NAMALWA (cell line): Measurements from ENCODE around the gene MRGPRX3.
"Not testable (repeated sequence)": the region's sequence is repeated elsewhere in the genome, so short reads cannot be mapped to it uniquely, and the experiment has no call there.

Source experiments
- DNase-seq: peaks from one replicate; pipeline ENCODE4 v3.0.0-alpha.2; 2015; ENCODE audit warnings: low spot score

The MRGPRX3 gene

DNA sequence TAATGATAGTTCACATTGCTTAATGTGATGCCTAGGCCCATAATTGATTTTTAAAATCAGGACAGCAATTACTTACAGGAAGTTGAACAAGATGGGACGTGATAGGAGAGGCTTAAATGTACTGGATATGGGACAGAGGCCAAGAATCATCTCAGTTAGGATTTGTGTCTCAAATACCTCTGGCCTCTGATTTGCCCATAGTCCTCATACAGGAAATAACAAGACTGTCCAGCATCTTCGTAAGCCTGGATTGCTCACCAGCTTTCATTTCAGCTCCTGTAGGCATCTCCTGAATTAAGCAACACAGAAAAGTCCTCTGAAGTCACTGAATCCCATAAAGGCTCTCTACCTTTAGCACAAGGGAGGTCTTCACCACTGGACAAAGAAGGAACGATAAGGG, at the start of gene MRGPRX3:
Gene MRGPRX3, plus strand, starts transcription at position 231 of the 400 bp plus-strand sequence. CDS start 4,632 bp downstream, outside the sequence.
- no peak for DNase-seq

DNA sequence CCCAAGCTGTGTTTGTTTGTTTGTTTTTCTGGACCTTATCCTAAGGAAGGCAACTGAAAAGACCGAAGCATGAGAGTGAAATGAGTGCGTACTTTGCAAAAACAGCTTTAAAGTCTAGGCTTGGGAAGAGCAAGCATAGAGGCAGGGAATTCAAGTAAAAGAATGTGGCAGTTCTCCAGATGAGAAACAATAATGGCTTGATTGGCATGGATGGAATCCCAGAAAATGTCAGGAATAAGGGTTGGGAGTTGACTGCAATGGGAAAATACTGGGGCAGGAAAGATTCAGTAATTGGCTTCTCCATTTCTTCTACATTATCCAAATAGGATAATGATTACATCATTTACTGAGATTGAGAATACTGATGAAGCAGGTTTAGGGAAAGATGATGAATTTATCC, 44.0 kb upstream of the MRGPRX3 start:
- no peak for DNase-seq

DNA sequence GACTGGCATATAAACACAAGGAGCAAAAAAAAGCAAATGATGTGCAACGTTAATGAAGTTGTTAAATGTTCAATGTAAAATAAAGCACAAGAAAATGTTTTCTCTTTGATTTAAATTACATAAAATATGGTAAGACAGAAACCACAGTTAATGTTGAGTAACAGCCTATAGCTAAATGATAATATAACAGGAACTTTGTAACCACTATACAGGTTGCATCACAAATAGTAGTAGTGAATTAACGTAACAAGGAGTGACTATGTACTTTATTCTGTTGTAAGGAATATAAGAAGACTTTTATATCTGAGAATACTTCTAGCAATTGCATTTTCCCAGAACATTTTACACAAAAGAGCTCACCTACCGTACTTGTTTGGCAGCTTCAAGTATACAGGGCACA, 43.4 kb upstream of the MRGPRX3 start:
- DNase-seq = no peak

DNA sequence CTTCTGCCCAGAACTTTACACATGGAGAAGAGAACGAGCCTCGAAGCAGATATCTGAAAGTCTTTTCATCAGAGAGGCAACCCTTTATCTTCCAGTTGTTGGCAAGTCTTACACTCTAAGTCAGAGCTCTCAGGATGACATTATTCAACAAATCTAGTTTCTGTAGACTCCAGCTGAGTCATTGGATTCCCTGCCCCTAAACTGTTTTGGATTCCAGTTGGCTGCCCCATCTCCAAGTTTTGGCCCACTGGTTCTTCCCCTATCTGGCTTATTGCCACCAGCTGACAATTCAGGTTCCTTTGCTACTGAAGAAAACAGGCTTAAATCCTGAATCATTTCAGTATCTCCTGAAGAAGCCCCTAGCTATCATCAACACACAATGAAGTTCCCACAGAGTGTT, 40.6 kb upstream of the MRGPRX3 start:
- DNase-seq = no peak

DNA sequence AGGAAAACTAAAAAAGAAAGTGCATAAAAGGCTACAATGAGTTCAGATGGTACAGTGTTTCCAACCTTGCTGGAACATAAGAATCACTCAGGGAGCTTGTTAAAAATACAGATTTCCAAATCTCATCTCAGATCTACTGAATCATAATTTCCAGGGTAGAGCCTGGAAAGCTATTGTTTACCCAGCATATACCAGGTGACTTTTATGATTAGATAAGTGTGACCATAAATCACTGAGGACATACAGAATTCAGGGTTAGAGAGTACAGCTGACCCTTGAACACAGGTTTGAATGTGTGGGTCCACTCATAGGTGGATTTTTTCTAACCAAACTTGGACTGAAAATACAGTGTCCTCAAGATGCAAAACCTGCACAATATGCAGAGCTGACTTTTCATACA, 38.4 kb upstream of the MRGPRX3 start:
- no peak for DNase-seq

DNA sequence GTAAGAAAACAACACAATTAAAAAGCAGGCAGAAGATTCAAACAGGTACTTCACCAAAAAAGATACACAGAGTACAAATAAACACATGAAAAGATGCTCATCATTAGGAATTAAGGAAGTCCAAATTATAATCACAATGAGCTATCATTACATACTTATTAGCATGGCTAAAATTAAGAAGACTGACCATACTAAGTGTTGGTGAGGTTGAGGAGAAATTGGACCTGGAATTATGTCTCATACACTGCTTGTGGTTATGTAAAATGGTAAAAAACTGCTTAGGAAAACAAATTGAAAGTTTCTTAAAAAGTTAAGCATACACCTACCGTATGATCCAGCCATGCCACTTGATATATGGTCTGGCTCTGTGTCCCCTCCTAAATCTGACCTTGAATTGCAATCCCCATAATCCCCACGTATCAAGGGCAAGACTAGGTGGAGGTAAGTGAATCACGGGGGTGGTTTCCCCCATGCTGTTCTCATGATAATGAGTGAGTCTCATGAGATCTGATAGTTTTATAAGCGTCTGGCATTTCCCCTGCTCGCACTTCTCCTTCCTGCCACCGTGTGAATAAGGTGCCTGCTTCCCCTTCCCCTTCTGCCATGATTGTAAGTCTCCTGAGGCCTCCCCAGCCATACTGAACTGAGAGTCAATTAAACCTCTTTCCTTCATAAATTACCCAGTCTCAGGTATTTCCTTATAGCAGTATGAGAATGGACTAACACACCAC, 31.3 kb upstream of the MRGPRX3 start:
- DNase-seq = peak; percentile 26

DNA sequence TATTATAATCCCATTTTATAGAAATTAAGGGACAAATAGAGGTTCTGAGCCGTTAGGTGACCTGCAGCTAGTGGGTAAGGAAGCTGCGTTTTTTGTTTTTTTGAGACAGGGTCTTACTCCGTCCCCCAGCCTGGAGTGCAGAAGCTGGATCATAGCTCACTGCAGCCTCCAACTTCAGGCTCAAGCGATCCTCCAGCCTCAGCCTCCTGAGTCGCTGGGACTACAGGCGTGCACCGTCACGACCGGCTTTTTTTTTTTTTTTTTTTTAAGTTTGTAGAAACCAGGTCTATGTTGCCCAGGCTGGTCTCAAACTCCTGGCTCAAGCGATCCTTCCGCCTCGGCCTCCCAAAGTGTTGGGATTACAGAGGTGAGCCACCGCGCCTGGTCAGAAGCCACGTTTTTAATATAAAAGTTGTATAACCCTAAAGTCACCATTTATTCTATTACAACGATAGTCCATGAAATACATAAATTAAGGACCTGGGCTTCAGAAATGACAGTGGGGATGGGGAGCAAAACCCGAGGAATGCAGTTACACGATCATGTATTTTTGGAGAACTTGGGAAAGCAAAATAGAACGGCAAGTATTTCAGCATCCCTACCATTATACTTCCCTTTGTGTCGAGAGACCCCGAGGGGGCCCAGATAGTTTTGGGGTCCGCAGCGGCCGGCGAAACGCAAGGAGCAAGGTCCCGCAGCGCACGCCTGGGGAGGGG, 27.1 kb upstream of the MRGPRX3 start:
- DNase-seq = no peak

DNA sequence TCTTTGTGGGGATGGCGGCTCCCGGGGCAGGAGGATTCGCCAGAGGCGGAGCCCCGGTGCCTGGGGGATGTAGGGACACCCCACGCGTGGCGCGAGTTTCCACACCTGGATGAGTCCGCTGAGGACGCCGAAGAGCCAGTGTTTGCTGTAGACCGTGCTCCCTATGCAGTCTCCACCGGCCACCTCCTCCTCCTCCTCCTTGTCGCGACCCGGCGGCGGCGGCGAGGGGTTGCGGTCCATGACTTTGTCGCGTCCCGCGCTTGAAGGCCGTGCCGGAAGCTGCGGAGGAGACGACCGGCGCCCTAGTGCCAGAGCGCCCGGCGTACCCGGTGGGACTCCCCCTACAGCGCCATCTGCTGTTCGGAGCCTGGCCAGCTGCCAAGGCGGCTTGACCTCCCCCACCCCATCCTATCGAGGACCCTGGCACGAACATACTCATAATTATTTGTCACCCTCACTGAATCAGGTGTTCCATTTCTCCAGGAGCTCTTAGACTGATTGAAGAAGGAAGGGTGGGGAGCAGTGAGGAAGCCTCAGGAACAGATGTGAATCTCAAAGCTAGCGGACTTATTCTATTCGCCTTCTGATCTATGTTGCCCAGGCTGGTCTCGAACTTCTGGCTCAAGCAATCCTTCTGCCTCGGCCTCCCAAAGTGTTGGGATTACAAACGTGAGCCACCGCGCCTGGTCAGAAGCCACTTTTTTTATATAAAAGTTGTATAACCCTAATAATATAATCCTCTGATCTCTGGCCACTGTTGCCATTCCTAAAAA, 26.4 kb upstream of the MRGPRX3 start, which contains the start of gene SAAL1:
Gene SAAL1, minus strand, starts transcription at position 281 of the 773 bp plus-strand sequence. Its CDS starts 41 bp downstream, at position 240.
- peak; percentile 91 for DNase-seq

DNA sequence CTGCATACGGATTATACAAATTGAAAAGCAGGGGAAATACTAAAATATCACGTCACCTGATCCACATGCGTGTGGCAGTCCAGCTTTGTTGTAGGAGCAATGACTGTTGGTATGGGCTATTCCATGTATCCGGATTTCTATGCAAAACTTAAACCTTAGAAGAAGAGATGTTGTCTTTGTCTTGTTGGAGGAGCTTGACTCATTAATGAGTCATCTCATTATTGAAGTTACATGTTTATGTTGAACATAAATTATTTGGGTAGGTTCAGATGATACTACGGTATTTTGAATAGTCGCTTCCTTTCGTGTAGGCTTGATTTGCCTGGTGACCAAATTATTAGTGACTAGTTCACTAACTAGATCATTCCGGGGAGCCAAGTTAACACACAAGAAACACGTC, 25.7 kb upstream of the MRGPRX3 start:
- DNase-seq = no peak

DNA sequence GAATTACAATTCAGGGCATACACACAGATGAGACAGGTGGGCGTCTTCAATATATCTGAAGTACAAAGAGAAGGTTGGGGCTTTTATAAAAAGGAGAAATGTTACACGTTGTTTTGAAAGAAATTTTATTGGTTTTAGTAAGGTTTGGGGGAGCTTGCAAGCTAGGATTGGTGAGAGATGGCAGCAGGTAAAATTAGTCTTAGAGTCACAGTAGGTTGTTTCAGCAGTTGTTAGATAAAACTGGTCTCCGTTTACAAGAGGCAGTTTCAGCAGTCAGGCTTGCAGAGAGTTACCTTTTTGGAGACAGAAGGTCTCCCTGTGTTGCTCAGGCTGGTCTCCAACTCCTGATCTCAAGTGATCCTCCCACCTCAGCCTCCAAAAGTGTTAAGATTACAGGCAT, 24.1 kb upstream of the MRGPRX3 start:
- no peak for DNase-seq

DNA sequence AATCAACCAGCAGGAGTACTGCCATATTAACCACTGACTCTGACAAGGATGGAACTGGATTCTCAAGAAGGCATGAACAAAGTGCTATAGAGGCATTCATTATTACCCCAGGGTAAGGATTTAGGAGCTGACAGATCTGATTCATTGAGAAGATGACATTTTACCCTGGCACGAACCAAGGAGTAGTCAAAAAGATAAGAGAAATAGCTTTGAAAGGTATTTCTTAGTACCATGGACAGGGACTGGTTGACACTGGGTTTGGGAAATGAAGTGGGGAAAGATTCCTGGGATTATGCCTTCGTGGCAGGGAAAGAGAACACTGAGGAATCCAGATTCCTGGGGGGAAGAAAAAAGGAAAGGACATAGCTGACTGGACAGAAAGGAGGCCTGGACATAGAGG, 21.4 kb upstream of the MRGPRX3 start:
- DNase-seq = no peak

DNA sequence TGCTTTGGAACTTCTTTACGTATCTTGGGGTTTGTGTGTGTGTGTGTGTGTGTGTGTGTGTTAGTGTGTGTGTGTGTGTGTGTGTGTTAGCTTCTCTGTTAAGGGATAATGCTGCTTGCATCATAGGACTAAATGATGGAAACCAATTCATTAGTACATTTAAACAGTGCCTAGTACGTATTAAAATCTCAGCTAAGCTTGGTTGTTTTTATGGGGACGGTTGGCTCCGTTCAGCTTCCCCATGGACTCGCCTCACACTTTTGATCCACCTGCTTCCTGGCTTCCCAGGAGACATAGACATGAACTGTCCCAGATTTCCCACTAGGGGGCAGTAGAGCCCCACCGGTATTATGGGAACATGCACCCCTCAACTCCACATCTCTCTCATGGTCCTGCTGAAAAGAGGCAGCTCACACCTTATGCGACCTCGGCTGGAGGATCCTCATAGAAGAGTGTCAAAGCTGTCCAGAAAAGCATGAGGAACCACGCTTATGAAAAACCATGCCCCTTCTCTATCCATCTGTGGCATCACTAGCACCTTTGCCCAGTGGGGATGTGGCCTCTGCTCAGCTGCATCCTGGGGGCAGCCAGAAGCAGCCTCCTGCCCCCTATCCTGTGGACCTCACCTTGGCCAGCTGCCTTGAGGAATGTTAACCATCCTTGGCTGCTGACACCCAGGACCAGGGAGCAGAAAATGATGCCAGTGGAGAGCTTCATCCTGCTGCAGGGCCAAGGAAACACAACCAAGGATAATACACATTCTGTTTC, 16.8 kb upstream of the MRGPRX3 start:
- peak; percentile 86 for DNase-seq

DNA sequence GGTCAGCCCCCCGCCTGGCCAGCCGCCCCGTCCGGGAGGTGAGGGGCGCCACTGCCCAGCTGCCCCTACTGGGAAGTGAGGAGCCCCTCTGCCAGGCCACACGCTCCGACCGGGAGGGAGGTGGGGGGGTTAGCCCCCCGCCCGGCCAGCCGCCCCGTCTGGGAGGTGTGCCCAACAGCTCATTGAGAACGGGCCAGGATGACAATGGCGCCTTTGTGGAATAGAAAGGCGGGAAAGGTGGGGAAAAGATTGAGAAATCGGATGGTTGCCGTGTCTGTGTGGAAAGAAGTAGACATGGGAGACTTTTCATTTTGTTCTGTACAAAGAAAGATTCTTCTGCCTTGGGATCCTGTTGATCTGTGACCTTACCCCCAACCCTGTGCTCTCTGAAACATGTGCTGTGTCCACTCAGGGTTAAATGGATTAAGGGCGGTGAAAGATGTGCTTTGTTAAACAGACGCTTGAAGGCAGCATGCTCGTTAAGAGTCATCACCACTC, 11.0 kb upstream of the MRGPRX3 start:
- not testable (repeated sequence) for DNase-seq

DNA sequence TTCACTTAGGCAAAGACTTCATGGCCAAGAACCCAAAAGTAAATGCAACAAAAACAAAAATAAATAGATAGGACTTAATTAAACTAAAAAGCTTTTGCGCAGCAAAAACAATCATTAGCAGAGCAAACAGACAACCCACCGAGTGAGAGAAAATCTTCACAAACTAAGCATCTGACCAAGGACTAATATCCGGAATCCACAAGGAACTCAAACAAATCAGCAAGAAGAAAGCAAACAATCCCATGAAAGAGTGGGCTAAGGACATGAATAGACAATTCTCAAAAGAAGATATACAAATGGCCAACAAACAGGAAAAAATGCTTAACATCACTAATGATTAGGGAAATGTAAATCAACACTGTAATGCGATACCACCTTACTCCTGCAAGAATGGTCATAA, 1.3 kb upstream of the MRGPRX3 start:
- DNase-seq = not testable (repeated sequence)

DNA sequence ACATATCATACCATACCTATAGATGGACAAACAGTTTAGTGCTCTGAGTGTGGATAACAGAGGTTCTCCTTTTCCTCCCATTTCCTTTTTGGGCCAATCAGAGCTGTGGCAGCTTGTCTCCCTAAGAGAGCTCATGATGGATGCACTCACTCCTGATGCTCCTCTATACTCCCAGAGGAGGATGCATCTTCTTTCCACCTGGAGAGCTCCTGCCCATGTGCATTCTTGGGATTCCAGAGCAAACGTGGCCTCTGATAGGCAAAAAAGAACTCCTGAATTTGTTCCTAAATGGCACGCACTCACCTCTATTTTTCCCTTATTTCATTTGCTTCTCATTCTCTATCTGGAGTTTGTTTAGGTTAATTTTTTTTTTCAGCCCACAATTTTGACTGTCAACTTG, 2.9 kb downstream of the MRGPRX3 start:
- no peak for DNase-seq

DNA sequence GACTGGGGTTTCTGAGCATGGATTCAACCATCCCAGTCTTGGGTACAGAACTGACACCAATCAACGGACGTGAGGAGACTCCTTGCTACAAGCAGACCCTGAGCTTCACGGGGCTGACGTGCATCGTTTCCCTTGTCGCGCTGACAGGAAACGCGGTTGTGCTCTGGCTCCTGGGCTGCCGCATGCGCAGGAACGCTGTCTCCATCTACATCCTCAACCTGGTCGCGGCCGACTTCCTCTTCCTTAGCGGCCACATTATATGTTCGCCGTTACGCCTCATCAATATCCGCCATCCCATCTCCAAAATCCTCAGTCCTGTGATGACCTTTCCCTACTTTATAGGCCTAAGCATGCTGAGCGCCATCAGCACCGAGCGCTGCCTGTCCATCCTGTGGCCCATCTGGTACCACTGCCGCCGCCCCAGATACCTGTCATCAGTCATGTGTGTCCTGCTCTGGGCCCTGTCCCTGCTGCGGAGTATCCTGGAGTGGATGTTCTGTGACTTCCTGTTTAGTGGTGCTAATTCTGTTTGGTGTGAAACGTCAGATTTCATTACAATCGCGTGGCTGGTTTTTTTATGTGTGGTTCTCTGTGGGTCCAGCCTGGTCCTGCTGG, 4.9 kb downstream of the MRGPRX3 start:
- no peak for DNase-seq

DNA sequence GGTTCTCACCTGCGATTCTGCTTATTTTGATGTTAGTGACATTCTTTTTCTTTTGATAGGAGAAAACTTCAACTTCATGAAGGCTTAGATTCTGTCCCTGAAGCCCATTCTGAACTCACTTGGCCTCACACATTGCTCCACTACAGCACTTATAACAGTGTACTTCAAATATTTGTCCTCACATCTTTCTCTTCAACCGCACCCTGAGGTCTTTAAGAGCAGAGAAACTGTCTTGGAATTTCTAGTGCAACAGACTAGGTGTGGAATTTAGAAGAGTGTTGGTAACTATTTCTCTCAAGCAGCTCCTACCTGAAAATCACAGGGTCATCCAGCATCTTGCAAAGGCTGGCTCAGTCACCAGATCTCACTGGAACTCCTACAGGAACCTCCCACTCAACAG, 7.8 kb downstream of the MRGPRX3 start:
- DNase-seq = no peak

DNA sequence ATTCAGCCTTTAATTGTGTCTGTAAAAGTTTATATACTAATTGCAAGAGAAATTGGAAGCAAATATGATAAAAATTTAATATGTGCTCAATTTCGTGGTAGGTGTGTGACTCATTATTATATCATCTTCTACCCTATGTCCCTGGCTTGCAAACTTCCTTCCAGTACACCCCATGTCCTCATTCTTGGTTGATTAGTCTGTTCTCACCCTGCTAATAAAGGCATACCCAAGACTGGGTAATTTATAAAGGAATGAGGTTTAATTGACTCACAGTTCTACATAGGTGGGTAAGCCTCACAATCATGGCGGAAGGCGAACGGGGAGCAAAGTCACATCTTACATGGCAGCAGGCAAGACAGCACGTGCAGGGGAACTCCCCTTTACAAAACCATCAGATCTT, 11.9 kb downstream of the MRGPRX3 start:
- DNase-seq = no peak

DNA sequence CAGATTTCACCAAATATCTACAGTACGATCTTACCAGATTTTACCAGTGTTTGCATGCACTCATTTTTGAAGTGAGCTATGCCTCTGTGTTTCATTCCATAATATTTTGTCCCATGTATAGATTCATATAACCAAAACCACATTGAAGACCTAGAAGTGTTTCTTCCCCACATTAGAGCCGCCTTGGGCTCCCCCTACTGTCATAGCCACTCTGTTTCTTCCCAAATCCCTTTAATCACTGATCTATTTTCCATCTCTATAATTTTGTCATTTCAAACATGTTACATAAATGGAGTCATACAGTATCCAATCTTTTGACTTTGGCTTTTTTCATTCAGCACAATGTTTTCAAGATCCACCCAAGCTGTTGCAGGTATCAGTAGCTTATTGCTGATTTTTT, 12.7 kb downstream of the MRGPRX3 start:
- no peak for DNase-seq

DNA sequence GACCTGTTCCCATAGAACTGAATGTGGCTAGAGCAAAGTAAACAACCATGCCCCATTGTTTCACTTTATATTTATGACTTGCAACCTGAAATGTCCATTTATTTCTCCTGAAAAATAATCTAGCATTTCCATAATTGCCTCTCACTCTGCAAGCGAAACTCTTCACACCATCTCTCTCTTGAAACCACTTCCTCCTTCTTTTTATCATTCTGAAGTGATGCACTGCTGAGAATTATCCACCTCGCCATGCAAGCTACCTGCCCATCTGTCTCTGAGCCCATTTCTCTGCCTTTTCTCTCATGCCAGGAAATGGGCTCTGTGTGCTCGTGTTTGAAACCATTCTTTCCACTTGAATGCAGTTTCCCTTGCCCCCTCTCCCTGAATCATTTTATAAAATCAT, 13.5 kb downstream of the MRGPRX3 start:
- no peak for DNase-seq

DNA sequence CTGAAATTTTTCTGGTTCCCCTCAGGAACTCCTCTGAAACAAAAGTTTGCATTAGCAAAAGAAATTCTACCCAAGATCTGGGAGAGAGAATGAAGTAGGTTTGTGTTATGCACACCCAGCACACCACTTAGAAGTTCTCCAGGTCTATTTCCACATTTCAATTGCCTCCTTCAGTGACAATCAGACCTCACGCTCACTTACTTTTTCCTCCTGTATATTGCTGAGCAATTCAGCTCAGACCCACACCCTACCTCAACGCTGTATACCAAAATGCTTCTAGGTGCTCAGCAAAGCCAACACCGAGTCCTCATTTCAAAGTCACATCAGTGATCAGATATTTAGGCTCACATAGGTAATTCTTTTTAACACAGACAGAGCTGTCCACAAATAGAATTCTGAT, 19.2 kb downstream of the MRGPRX3 start:
- no peak for DNase-seq
